Liver (tissue), 9 donors: Measurements from ENCODE around the gene MRRF. TPM values are rescaled to one million over a fixed set of nuclear protein-coding genes. Genes with fewer than 3 reads are reported as not detected.

Experiments
- DNase-seq: peaks from one replicate; pipeline ENCODE4 v3.0.0-alpha.2; 2017; ENCODE audit warnings: low spot score
- H3K27ac ChIP-seq, 2 donors: one replicate each; pipeline ENCODE4 v1.7.0; 2013; ENCODE audit warnings: inconsistent platforms in 2 of 2, low read length in 2 of 2, control low read depth in 1 of 2, low read depth in 1 of 2, mild to moderate bottlenecking in 1 of 2
- H3K27me3 ChIP-seq, 4 donors: one replicate each; pipeline versions ENCODE4 v1.6.1 to v1.7.0; 2013; ENCODE audit warnings: low read length in 3 of 4, inconsistent platforms in 1 of 4, mild to moderate bottlenecking in 1 of 4, moderate library complexity in 1 of 4; ENCODE audit not compliant: control insufficient read depth in 4 of 4, insufficient read depth in 4 of 4
- H3K36me3 ChIP-seq, 4 donors: one replicate each; pipeline versions ENCODE4 v1.6.1 to v1.7.0; 2013; ENCODE audit warnings: low read length in 3 of 4, mild to moderate bottlenecking in 3 of 4, low read depth in 1 of 4, moderate library complexity in 1 of 4; ENCODE audit not compliant: control insufficient read depth in 4 of 4, insufficient read depth in 3 of 4
- H3K4me1 ChIP-seq, 4 donors: one replicate each; pipeline versions ENCODE4 v1.6.1 to v1.7.0; 2013; ENCODE audit warnings: low read length in 3 of 4, mild to moderate bottlenecking in 3 of 4, moderate library complexity in 1 of 4; ENCODE audit not compliant: control insufficient read depth in 4 of 4, insufficient read depth in 4 of 4
- H3K4me3 ChIP-seq, 3 donors: one replicate each; pipeline versions ENCODE4 v1.6.1 to v1.7.0; 2013; ENCODE audit warnings: low read length in 3 of 3, control low read depth in 1 of 3, low read depth in 1 of 3, mild to moderate bottlenecking in 1 of 3
- H3K9ac ChIP-seq, 2 donors: one replicate each; pipeline ENCODE4 v1.7.0; 2013; ENCODE audit warnings: low read length in 2 of 2, mild to moderate bottlenecking in 2 of 2, moderate library complexity in 2 of 2, control low read depth in 1 of 2, low read depth in 1 of 2
- H3K9me3 ChIP-seq, 4 donors: one replicate each; pipeline versions ENCODE4 v1.6.1 to v1.7.0; 2013; ENCODE audit warnings: low read length in 3 of 4; ENCODE audit not compliant: control insufficient read depth in 4 of 4
- ATF3 ChIP-seq: IDR thresholded peaks from 2 replicates; pipeline ENCODE4 v1.6.1; 2016; ENCODE audit warnings: antibody characterized with exemption
- CTCF ChIP-seq: fragments of 150-350 bp; IDR thresholded peaks from 2 replicates; pipeline ENCODE4 v1.5.1; 2017; ENCODE audit warnings: improper control_type of control experiment, low read depth, low read length; ENCODE audit not compliant: missing input control
- EGR1 ChIP-seq, 2 donors: IDR thresholded peaks; 2 replicates each; pipeline ENCODE4 v1.6.1; 2016 to 2018; ENCODE audit warnings: antibody characterized with exemption in 2 of 2, low read depth in 2 of 2
- FOXA2 ChIP-seq: IDR thresholded peaks from 2 replicates; pipeline ENCODE4 v1.6.1; 2016; ENCODE audit warnings: antibody characterized with exemption
- GABPA ChIP-seq, 2 donors: IDR thresholded peaks in 1 of 2; conservative IDR thresholded peaks in 1 of 2; 2 replicates each; pipeline ENCODE4 v1.6.1; 2016; ENCODE audit warnings: antibody characterized with exemption in 2 of 2, mild to moderate bottlenecking in 1 of 2, moderate library complexity in 1 of 2
- HNF4A ChIP-seq, 2 donors: conservative IDR thresholded peaks; 2 replicates each; pipeline ENCODE4 v1.6.1; 2016; ENCODE audit warnings: antibody characterized with exemption in 2 of 2, mild to moderate bottlenecking in 2 of 2
- JUND ChIP-seq, 2 donors: IDR thresholded peaks; 2 replicates each; pipeline ENCODE4 v1.6.1; 2016; ENCODE audit warnings: antibody characterized with exemption in 2 of 2
- RAD21 ChIP-seq, 2 donors: IDR thresholded peaks; 2 replicates each; pipeline ENCODE4 v1.6.1; 2016; ENCODE audit warnings: antibody characterized with exemption in 2 of 2, mild to moderate bottlenecking in 2 of 2
- REST ChIP-seq: IDR thresholded peaks from 2 replicates; pipeline ENCODE4 v1.6.1; 2016; ENCODE audit warnings: antibody characterized with exemption, mild to moderate bottlenecking
- RXRA ChIP-seq, 2 donors: IDR thresholded peaks; 2 replicates each; pipeline ENCODE4 v1.6.1; 2017 to 2018; ENCODE audit warnings: antibody characterized with exemption in 2 of 2, mild to moderate bottlenecking in 1 of 2
- TAF1 ChIP-seq: conservative IDR thresholded peaks from 2 replicates; pipeline ENCODE4 v1.6.1; 2016; ENCODE audit warnings: antibody characterized with exemption, mild to moderate bottlenecking
- YY1 ChIP-seq: IDR thresholded peaks from 2 replicates; pipeline ENCODE4 v1.6.1; 2016; ENCODE audit warnings: antibody characterized with exemption, mild to moderate bottlenecking
- ZBTB33 ChIP-seq: IDR thresholded peaks from 2 replicates; pipeline ENCODE4 v1.6.1; 2016; ENCODE audit warnings: antibody characterized with exemption
- WGBS: extraction: QIAGEN DNeasy Blood & Tissue Kit; methylation state at CpG from one replicate; pipeline ENCODE4 v1.1.7; 2013; 5-methylcytosine and 5-hydroxymethylcytosine counted together
- polyA plus RNA-seq, 2 donors: library from polyadenylated mRNA; stranded (reverse) in 1 of 2; unstranded in 1 of 2; fragments of 200-250 nt in 1 of 2; fragments of >200 nt in 1 of 2; fragmentation: Nextera tagmentation in 1 of 2; extraction: Ambion mirVana in 1 of 2; gene quantifications; one replicate each; pipeline versions ENCODE4 v1.2.1 to v1.2.3, GENCODE V29; 2013 to 2015
- total RNA-seq, 2 donors: library from RNA; depleted of rRNA; stranded (reverse); fragments of >200 nt; gene quantifications; one replicate each; pipeline ENCODE4 v1.2.3, GENCODE V29; 2014
- donor health status: healthy.
- donor health status: healthy.
- donor health status: healthy.
- donor health status: healthy.
- donor health status: healthy.

The MRRF gene
- total and polyA plus RNA-seq, 4 donors = 15.4 to 30.9 (median 22.3) TPM

DNA sequence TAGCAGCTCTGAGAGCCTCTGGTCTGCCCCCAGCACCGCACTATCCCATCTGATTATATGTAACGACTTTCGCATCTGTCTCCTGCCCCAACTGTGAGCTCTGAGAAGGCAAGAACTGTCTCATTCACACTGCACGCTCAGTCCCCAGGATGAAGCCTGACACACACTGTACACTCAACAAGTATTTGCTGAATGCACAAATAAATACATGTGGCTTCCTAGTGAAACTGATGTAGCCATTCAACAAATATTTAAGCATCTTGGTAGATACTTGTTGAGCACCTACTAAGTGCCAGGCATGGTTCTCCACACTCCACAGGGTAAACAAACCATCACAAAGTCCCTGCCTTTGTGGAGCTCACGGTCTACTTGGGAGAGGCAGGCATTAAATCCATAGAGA lies 71.5 kb downstream of the MRRF start:
- no peaks in the 10 kb centered on the region for H3K27me3 ChIP-seq
- H3K27ac ChIP-seq = no peak overlapping the region
- H3K4me3 ChIP-seq = no peak overlapping the region
- H3K4me1 ChIP-seq = no peaks in the 10 kb centered on the region
- H3K9ac ChIP-seq = no peak overlapping the region
- TF ChIP-seq YY1 (no peak), ATF3 (no peak), RAD21 (IDR thresholded peaks at IDR 0.05) (no peak), JUND (IDR thresholded peaks at IDR 0.05) (no peak), CTCF (no peak), TAF1 (no peak), FOXA2 (no peak), EGR1 (IDR thresholded peaks at IDR 0.05; ENCODE audit: low read depth in 2 of 2) (no peak), GABPA (IDR thresholded peaks at IDR 0.05 in 1 of 2, conservative IDR thresholded peaks at IDR 0.05 in 1 of 2) (no peak), RXRA (IDR thresholded peaks at IDR 0.05) (no peak)
- H3K9me3 ChIP-seq = no peaks in the 10 kb centered on the region
- DNase-seq = no peak
- no peaks in the 10 kb centered on the region for H3K36me3 ChIP-seq
- 87% methylated on average over 5 of the region's 5 CpGs for WGBS

- H3K4me3 ChIP-seq = no peak overlapping the region
- 52% methylated on average over 26 of the region's 26 CpGs for WGBS
- TF ChIP-seq RAD21 (IDR thresholded peaks at IDR 0.05) (no peak), HNF4A (conservative IDR thresholded peaks at IDR 0.05) (no peak), ZBTB33 (no peak), REST (no peak), GABPA (IDR thresholded peaks at IDR 0.05 in 1 of 2, conservative IDR thresholded peaks at IDR 0.05 in 1 of 2) (no peak), RXRA (IDR thresholded peaks at IDR 0.05) (no peak), JUND (IDR thresholded peaks at IDR 0.05) (no peak)
- H3K27me3 ChIP-seq = no peaks in the 10 kb centered on the region
- H3K9ac ChIP-seq = no peak overlapping the region
- H3K36me3 ChIP-seq = no peaks in the 10 kb centered on the region
- no peaks in the 10 kb centered on the region for H3K9me3 ChIP-seq
- no peak overlapping the region for H3K27ac ChIP-seq
- no peaks in the 10 kb centered on the region for H3K4me1 ChIP-seq
- no peak for DNase-seq
Measured at GRCh38 chr9:122336866-122337555, 72.3 kb downstream of the MRRF start.
